Peyer's patch (tissue), 4 donors: ENCODE measurements around the gene ALMS1.
"Not testable (repeated sequence)": the region's sequence is repeated elsewhere in the genome, so short reads cannot be mapped to it uniquely, and the experiment has no call there.

Experiments used
- POLR2A ChIP-seq, 2 donors: fragments of 450-650 bp; IDR thresholded peaks; one replicate each; pipeline ENCODE4 v1.5.1; 2017; ENCODE audit warnings: antibody characterized with exemption in 2 of 2, mild to moderate bottlenecking in 2 of 2, moderate library complexity in 2 of 2
- TF ChIP-seq, protein P1 (sequence below), 6 experiments: fragments of 450-650 bp in 4 of 6; fragments of 200-600 bp in 2 of 6; sonication (generic) in 1 of 6; IDR thresholded peaks; one replicate each; pipeline ENCODE4 v1.5.1; 2017 to 2019; ENCODE audit warnings: antibody characterized with exemption in 6 of 6, mild to moderate bottlenecking in 3 of 6, moderate library complexity in 1 of 6

DNA sequence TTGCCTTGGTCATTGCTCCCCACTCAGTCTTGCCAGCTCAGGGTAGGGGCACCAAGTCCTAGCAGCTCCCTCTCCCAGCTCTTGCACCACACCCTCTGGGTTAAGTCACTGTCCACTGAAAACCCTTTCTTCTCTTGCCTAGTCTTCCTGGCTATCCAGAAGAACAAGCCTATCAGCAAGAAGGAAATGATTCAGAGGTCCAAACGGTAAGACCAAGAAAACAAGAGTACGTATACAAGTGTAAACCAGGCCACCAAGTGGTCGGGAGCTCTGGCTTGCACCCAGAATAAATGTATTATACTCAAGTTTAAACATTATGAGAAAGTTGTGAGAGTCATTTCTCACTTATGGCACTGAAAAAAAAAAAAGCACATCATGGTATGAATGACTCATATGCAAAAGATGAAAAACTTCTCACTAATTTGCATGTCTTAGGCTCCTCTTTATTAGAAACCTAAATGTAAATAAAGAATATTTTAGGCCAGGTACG, 217.5 kb downstream of the ALMS1 start:
- TF ChIP-seq, protein P1, sequence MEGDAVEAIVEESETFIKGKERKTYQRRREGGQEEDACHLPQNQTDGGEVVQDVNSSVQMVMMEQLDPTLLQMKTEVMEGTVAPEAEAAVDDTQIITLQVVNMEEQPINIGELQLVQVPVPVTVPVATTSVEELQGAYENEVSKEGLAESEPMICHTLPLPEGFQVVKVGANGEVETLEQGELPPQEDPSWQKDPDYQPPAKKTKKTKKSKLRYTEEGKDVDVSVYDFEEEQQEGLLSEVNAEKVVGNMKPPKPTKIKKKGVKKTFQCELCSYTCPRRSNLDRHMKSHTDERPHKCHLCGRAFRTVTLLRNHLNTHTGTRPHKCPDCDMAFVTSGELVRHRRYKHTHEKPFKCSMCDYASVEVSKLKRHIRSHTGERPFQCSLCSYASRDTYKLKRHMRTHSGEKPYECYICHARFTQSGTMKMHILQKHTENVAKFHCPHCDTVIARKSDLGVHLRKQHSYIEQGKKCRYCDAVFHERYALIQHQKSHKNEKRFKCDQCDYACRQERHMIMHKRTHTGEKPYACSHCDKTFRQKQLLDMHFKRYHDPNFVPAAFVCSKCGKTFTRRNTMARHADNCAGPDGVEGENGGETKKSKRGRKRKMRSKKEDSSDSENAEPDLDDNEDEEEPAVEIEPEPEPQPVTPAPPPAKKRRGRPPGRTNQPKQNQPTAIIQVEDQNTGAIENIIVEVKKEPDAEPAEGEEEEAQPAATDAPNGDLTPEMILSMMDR (IDR thresholded peaks at IDR 0.05): not testable (repeated sequence)
- TF ChIP-seq POLR2A (IDR thresholded peaks at IDR 0.05): not testable (repeated sequence)
